GM21825 (cell line): Measurements from ENCODE around the gene DIAPH2.

Source experiments
- ATAC-seq: cut with Tn5 transposase; IDR thresholded peaks from one replicate; pipeline ENCODE4 v1.9.1; 2021; ENCODE audit warnings: mild to moderate bottlenecking, moderate library complexity; ENCODE audit not compliant: unreplicated experiment

The DIAPH2 gene

DNA sequence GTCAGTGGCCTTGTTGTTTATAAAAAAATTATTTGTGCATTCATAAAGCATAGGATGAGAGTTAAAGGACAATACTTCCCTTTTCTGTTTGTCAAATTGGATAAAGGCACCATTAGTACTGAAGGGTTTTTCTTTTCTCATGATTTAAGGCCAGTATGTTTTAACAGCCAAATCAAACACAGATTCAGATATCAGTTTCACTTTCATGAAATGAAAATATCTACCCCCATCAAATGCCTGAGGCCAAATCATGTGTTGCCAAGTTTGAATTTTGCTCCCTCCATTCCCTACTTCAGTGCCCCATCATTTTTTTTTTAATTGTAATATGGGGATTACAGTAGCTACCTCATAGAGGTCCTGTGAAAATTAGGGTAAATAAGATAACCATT is 944.9 kb downstream of the DIAPH2 start:
- ATAC-seq, result no peak

DNA sequence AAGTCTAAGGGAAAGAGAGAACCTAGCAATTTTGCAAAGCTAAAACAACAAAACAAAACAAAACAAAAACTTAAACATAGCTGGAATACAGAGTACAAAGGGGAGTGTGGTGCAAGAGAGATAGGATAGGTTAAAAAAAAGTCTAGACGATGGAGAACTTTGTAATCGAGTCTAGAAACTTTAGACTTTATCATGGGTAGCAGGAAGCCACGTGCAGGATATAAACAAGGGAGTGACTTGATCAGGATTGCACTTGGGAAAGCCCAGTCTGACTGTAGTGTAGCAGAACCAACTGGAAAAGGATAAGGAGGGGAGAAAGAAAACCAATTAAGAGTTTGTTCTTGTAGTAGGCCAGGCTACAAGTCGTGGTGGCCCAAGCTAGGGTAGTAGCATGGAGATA is 949.2 kb downstream of the DIAPH2 start:
- ATAC-seq, result no peak

DNA sequence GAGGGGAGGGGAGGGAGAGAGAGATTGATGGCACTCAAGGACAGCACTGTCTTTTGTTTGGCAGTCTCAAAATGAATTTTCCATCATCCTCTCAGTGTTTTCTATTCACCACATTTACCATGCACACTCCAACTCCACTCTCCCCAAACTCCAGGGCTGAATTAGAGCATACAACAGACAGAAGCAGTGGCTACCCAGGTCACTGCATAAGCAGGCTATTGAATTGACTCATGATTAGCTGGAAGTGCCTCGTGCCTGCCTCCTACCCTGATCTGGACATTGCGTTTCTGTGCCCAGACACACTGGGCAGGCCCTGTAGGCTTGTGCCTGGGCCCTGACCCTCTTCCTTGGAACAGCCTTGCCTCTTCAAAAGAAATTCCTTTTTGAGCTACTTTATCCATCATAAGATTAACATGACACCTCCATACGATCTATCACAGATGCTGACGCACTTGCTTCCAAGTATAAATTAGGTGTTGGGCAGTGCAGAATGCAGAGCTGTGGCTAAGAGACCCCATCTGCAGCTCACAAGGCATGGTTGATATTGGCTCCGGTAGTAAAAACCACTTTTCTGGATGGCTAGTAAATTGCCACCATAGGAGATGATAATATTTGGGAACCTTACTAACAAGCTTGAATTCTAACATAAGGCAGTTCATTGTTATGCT is 952.0 kb downstream of the DIAPH2 start:
- ATAC-seq, result no peak

DNA sequence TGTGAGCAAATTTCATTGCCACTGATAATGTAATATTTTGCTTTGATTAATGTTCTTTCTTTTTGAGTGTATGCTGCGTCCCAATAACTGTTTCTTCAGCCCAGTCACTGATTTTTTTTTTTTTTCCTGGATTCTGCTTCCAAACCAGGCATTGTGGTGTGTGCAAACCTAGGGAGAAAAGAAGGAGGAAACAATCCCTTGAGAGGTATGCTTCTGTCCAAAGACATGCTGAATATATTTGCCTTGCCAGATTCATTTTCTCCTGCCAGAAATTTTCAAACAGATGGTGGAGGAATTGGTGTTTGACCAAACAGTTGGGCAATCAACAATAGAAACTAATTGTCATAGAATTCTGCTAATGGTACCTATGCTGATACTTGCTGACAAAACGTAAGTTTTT is 952.6 kb downstream of the DIAPH2 start:
- ATAC-seq, result no peak

DNA sequence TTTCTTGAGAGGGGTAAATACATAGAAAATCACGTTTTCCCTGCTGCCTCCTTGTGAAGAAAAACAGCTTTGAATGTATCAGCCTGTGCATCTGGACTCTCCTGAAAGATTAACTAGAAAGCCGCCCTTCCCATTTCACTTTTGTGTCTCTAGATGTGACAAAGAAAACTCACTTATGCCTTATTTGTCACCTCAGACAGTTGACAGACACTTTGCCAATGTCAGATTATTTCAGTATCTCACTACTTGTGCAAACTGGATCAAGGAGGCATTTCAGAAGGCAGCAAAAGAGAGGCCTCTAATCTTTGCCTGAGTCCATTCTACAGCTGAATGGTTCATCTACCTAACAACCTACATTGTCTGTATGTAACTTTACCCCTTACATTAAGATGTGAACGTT is 954.0 kb downstream of the DIAPH2 start:
- no peak for ATAC-seq

DNA sequence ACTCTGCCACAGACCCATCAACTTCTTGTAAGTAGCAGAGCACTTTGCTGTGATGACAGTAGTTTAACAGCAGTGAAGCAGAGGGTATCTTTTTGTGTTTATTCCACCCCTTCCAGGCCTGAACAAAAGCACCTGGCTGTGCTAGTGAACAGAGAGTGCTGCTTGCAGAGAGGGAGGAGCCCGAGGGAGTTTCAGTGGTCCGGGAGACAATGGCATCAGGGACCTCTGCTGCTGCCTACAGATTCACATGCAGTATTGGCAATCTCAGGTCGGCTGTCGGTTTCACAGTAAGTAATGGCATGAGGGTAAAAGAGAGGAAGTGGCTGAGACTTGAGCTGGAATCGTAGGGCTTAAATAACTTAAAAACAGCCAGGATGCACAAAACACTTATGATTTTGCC is 954.9 kb downstream of the DIAPH2 start:
- ATAC-seq, result no peak
